Measurements from ENCODE around the gene MTFP1. TPM values are rescaled to one million over a fixed set of nuclear protein-coding genes. Genes with fewer than 3 reads are reported as not detected.
A peak's percentile ranks its signal among the peaks of the same experiment; 100 is the strongest.

MTFP1 gene
- total and polyA plus RNA-seq, 12 donors, result 10.4 to 36.3 (median 14.5) TPM

GRCh38 chr22:30453731-30454510 lies 28.4 kb downstream of the MTFP1 start:
- H3K4me3 ChIP-seq, result no peak overlapping the region
- TF ChIP-seq POLR2A (IDR thresholded peaks at IDR 0.05) (no peak), CTCF (IDR thresholded peaks at IDR 0.05) (no peak)
- DNase-seq, result peak in 2 of 7 donors; percentile 37 to 38
- 61 to 68% (median 62%) methylated on average over 5 to 6 of the region's 6 CpGs for WGBS, 4 donors
- no peaks in the 10 kb centered on the region for H3K27me3 ChIP-seq
- H3K9me3 ChIP-seq (replicated peaks in 1 of 3), result no peaks in the 10 kb centered on the region
- intact Hi-C loops (cut with DNase I), result no loop called here
- H3K36me3 ChIP-seq (replicated peaks in 1 of 2), result no peaks in the 10 kb centered on the region
- no peaks in the 10 kb centered on the region for H3K4me1 ChIP-seq (replicated peaks in 1 of 2)
- no peak overlapping the region for H3K27ac ChIP-seq

DNA sequence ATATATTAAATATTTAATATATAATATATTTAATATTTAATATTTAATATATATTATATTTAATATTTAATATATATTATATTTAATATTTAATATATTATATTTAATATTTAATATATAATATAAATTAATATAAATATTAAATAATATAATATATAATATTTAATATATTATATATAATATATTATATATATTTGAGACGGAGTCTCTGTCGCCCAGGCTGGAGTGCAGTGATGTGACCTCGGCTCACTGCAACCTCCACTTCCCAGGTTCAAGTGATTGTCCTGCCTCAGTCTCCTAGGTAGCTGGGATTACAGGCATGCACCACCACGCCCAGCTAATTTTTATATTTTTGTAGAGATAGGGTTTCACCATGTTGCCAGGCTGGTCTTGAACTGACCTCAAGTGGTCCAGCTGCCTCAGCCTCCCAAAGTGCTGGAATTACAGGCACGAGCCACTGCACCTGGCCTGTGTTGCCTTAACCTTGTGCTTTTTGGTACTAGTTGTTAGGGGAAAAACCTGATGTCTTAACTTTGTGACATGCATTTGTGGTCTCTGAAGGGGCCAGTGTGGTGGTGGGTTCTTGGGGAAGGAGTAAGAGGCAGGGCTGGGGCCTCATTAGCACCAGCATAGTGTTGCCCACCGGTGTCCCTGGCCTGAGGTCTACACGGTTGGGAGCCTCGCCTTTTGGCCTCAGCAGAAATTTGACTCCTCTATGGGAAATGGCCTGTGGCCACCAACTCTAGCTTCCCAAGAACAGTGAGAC lies 29.7 kb downstream of the MTFP1 start:
- WGBS, 4 donors, result 85 to 89% (median 89%) methylated on average over 8 of the region's 8 CpGs
- H3K4me3 ChIP-seq, result no peak overlapping the region
- intact Hi-C loops (cut with DNase I), result no loop called here
- no peaks in the 10 kb centered on the region for H3K36me3 ChIP-seq (replicated peaks in 1 of 2)
- H3K27me3 ChIP-seq, result no peaks in the 10 kb centered on the region
- no peak overlapping the region for H3K27ac ChIP-seq
- no peaks in the 10 kb centered on the region for H3K9me3 ChIP-seq (replicated peaks in 1 of 3)
- DNase-seq, result no peak
- no peaks in the 10 kb centered on the region for H3K4me1 ChIP-seq (replicated peaks in 1 of 2)
- no peak for TF ChIP-seq CTCF (IDR thresholded peaks at IDR 0.05)
- TF ChIP-seq POLR2A (IDR thresholded peaks at IDR 0.05), result no peak

DNA sequence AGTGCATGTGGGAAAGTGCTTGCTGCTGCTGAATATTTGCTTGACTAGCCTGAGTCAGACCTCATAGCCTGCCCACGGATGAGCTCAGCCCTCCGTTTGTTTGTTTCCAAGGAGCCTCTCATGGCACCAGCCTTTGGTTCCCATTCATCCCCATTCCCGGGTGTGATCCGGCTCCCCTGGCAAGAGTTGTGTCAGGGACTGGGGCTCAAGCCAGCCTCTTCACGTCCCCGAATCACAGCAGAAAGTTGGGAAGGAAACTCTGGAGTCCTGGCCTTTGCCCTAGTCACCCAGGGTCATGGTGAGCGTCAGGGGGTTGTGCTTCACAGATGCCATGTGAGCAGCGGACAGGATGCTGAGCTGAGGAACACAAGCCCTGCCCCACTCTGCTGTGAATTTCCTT lies 32.4 kb downstream of the MTFP1 start:
- WGBS, 4 donors, result 69 to 71% (median 70%) methylated on average over 7 to 8 of the region's 8 CpGs
- no peak overlapping the region for H3K4me3 ChIP-seq
- H3K36me3 ChIP-seq (replicated peaks in 1 of 2), result no peaks in the 10 kb centered on the region
- no peak overlapping the region for H3K27ac ChIP-seq
- no peak for DNase-seq
- intact Hi-C loops (cut with DNase I), result no loop called here
- no peaks in the 10 kb centered on the region for H3K27me3 ChIP-seq
- TF ChIP-seq CTCF (IDR thresholded peaks at IDR 0.05) (no peak), POLR2A (IDR thresholded peaks at IDR 0.05) (no peak)
- H3K9me3 ChIP-seq (replicated peaks in 1 of 3), result no peaks in the 10 kb centered on the region
- no peaks in the 10 kb centered on the region for H3K4me1 ChIP-seq (replicated peaks in 1 of 2)

GRCh38 chr22:30459181-30460052 lies 33.8 kb downstream of the MTFP1 start:
- intact Hi-C loops (cut with DNase I), result no loop called here
- H3K36me3 ChIP-seq (replicated peaks in 1 of 2), result no peaks in the 10 kb centered on the region
- H3K27ac ChIP-seq, result no peak overlapping the region
- H3K4me1 ChIP-seq (replicated peaks in 1 of 2), result no peaks in the 10 kb centered on the region
- no peaks in the 10 kb centered on the region for H3K27me3 ChIP-seq
- no peaks in the 10 kb centered on the region for H3K9me3 ChIP-seq (replicated peaks in 1 of 3)
- 40 to 66% (median 49%) methylated on average over 4 of the region's 4 CpGs for WGBS, 4 donors
- no peak for DNase-seq
- TF ChIP-seq POLR2A (IDR thresholded peaks at IDR 0.05), result no peak
- no peak for TF ChIP-seq CTCF (IDR thresholded peaks at IDR 0.05)
- H3K4me3 ChIP-seq, result no peak overlapping the region

Data from adrenal gland (tissue), 12 donors.